Nucleus accumbens (tissue), 56 donors: Measurements from ENCODE around the gene ADRA2B.

Source experiments
- DNase-seq, 56 donors: peaks; one replicate each; lab custom pipeline; 2025; lab: John Stamatoyannopoulos, UW

The ADRA2B gene

GRCh38 chr2:96107708-96108065 lies 8.7 kb downstream of the ADRA2B start:
- no peak for DNase-seq

GRCh38 chr2:96106991-96107707 lies 9.2 kb downstream of the ADRA2B start:
- DNase-seq, result no peak

- no peak for DNase-seq
Observed at GRCh38 chr2:96105994-96106715, 10.2 kb downstream of the ADRA2B start.

- DNase-seq, result no peak
Observed at GRCh38 chr2:96105152-96105915, 11.0 kb downstream of the ADRA2B start.

- DNase-seq, result no peak
Observed at GRCh38 chr2:96104487-96104861, 11.9 kb downstream of the ADRA2B start.

GRCh38 chr2:96103761-96104486 lies 12.4 kb downstream of the ADRA2B start:
- no peak for DNase-seq

GRCh38 chr2:96103187-96103601 lies 13.2 kb downstream of the ADRA2B start:
- no peak for DNase-seq

GRCh38 chr2:96102596-96103186 lies 13.7 kb downstream of the ADRA2B start:
- DNase-seq, result no peak

- DNase-seq, result no peak
Observed at GRCh38 chr2:96100893-96101304, 15.5 kb downstream of the ADRA2B start.

- no peak for DNase-seq
Observed at GRCh38 chr2:96099861-96100798, 16.2 kb downstream of the ADRA2B start.

GRCh38 chr2:96098900-96099590 lies 17.3 kb downstream of the ADRA2B start:
- DNase-seq, result no peak

GRCh38 chr2:96097951-96098823 lies 18.2 kb downstream of the ADRA2B start:
- no peak for DNase-seq

- no peak for DNase-seq
Observed at GRCh38 chr2:96097441-96097840, 18.9 kb downstream of the ADRA2B start.

- DNase-seq, result no peak
Observed at GRCh38 chr2:96095116-96095636, 21.2 kb downstream of the ADRA2B start.

- DNase-seq, result no peak
Observed at GRCh38 chr2:96093528-96093927, 22.8 kb downstream of the ADRA2B start.

- no peak for DNase-seq
Observed at GRCh38 chr2:96092951-96093350, 23.4 kb downstream of the ADRA2B start.

GRCh38 chr2:96092573-96092877 lies 23.8 kb downstream of the ADRA2B start:
- DNase-seq, result no peak
